SU-DHL-6 (cell line): ENCODE results near the gene ANKRD44.

ENCODE experiments used
- CTCF ChIP-seq: fragments of 200-600 bp; sonication (generic); IDR thresholded peaks from one replicate; pipeline ENCODE4 v1.5.1; 2017; ENCODE audit warnings: antibody characterized with exemption, mild to moderate bottlenecking, low read length, moderate library complexity; ENCODE audit not compliant: insufficient read depth, poor library complexity, severe bottlenecking
- EZH2phosphoT487 ChIP-seq: fragments of 200-600 bp; sonication (generic), shearing (Covaris generic); conservative IDR thresholded peaks from 2 replicates; pipeline ENCODE4 v1.6.1; 2018; ENCODE audit warnings: mild to moderate bottlenecking, antibody characterized with exemption, low read length, moderate library complexity, mixed read lengths

- TF ChIP-seq CTCF (no peak), EZH2phosphoT487 (no peak)
These were observed 153.8 kb downstream of the ANKRD44 start for GRCh38 chr2:197156771-197157170.
